ENCODE results near the gene PRKCH. TPM values are rescaled to one million over a fixed set of nuclear protein-coding genes. Genes with fewer than 3 reads are reported as not detected.
"Not testable (repeated sequence)": the region's sequence is repeated elsewhere in the genome, so short reads cannot be mapped to it uniquely, and the experiment has no call there.

Gene PRKCH
- total RNA-seq, 1 donor from 2014 or later: 43.0 TPM

DNA sequence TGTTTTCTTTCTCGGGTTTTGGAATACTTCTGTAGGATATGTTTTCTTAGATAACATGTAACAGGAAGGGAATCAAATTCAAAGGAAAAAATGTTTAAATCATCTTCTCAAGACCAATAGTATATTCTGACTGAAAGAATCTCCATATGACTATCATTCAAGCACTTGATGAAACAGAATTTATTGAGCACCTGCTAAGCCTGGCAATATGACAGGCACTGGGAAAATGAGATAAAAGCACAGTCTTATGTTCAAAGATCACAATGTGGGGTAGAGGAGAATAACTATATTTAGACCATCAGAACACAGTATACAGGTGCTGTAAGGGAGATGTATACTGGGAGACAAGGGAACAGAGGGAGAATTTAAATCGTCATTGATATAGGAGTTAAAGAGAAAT is 21.2 kb upstream of the PRKCH start:
- Histone ChIP-seq H3K36me3 (no peaks in the 10 kb centered on the region), H3K27ac (no peak overlapping the region), H3K27me3 (no peaks in the 10 kb centered on the region), H3K4me3 (no peak overlapping the region), H3K9me3 (no peaks in the 10 kb centered on the region), H3K4me1 (peaks cover 6% of the 10 kb centered on the region)
- intact Hi-C loops (cut with DNase I): no loop called here
- no peak for TF ChIP-seq POLR2AphosphoS5 (IDR thresholded peaks at IDR 0.05; ENCODE audit: insufficient read depth in 1 of 2, low read depth in 1 of 2)
- TF ChIP-seq POLR2A (IDR thresholded peaks at IDR 0.05): no peak
- TF ChIP-seq CTCF (IDR thresholded peaks at IDR 0.05): no peak
- no peak for DNase-seq (ENCODE audit: extremely low spot score in 2 of 2)

GRCh38 chr14:61300754-61301153 is 20.6 kb upstream of the PRKCH start:
- Histone ChIP-seq H3K27me3 (no peaks in the 10 kb centered on the region), H3K36me3 (no peaks in the 10 kb centered on the region), H3K4me3 (no peak overlapping the region), H3K27ac (no peak overlapping the region), H3K9me3 (no peaks in the 10 kb centered on the region), H3K4me1 (peaks cover 6% of the 10 kb centered on the region)
- TF ChIP-seq CTCF (IDR thresholded peaks at IDR 0.05) (no peak), POLR2AphosphoS5 (IDR thresholded peaks at IDR 0.05; ENCODE audit: insufficient read depth in 1 of 2, low read depth in 1 of 2) (no peak), POLR2A (IDR thresholded peaks at IDR 0.05) (no peak)
- DNase-seq (ENCODE audit: extremely low spot score in 2 of 2): peak in 1 of 2 donors; percentile 27
- intact Hi-C loops (cut with DNase I): no loop called here

GRCh38 chr14:61304688-61305087 is 16.7 kb upstream of the PRKCH start:
- Histone ChIP-seq H3K4me1 (no peaks in the 10 kb centered on the region), H3K27me3 (no peaks in the 10 kb centered on the region), H3K9me3 (no peaks in the 10 kb centered on the region), H3K27ac (no peak overlapping the region), H3K4me3 (no peak overlapping the region), H3K36me3 (no peaks in the 10 kb centered on the region)
- peak in 1 of 2 donors; percentile 13 for DNase-seq (ENCODE audit: extremely low spot score in 2 of 2)
- TF ChIP-seq CTCF (IDR thresholded peaks at IDR 0.05): no peak
- TF ChIP-seq POLR2AphosphoS5 (IDR thresholded peaks at IDR 0.05; ENCODE audit: insufficient read depth in 1 of 2, low read depth in 1 of 2): no peak
- no peak for TF ChIP-seq POLR2A (IDR thresholded peaks at IDR 0.05)
- intact Hi-C loops (cut with DNase I): no loop called here

- Histone ChIP-seq H3K27ac (no peak overlapping the region), H3K27me3 (no peaks in the 10 kb centered on the region), H3K9me3 (no peaks in the 10 kb centered on the region), H3K36me3 (no peaks in the 10 kb centered on the region), H3K4me1 (no peaks in the 10 kb centered on the region), H3K4me3 (no peak overlapping the region)
- DNase-seq (ENCODE audit: extremely low spot score in 2 of 2): no peak
- intact Hi-C loops (cut with DNase I): no loop called here
- no peak for TF ChIP-seq CTCF (IDR thresholded peaks at IDR 0.05)
- no peak for TF ChIP-seq POLR2A (IDR thresholded peaks at IDR 0.05)
- TF ChIP-seq POLR2AphosphoS5 (IDR thresholded peaks at IDR 0.05; ENCODE audit: insufficient read depth in 1 of 2, low read depth in 1 of 2): peak; percentile 21 to 84
Measured at GRCh38 chr14:61308198-61308597, 13.2 kb upstream of the PRKCH start.

DNA sequence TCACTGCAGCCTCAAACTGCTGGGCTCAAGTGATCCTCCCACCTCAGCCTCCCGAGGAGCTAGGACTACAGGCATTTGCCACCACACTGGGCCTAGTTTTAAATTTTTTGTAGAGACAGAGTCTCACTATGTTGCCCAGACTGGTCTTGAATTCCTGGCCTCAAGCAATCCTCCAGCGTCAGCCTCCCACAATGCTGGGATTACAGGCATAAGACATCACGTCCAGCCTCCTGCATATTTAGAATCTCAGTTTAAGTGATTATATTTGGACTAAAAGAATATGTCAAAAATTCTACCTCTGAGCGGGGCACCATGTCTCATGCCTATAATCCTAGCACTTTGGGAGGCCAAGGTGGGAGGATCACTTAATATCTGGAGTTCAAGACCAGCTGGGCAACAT is 12.7 kb upstream of the PRKCH start:
- DNase-seq (ENCODE audit: extremely low spot score in 2 of 2); H3K4me1 ChIP-seq; H3K36me3 ChIP-seq; H3K27ac ChIP-seq; intact Hi-C loops (cut with DNase I); H3K27me3 ChIP-seq; H3K4me3 ChIP-seq; H3K9me3 ChIP-seq: not testable (repeated sequence)

DNA sequence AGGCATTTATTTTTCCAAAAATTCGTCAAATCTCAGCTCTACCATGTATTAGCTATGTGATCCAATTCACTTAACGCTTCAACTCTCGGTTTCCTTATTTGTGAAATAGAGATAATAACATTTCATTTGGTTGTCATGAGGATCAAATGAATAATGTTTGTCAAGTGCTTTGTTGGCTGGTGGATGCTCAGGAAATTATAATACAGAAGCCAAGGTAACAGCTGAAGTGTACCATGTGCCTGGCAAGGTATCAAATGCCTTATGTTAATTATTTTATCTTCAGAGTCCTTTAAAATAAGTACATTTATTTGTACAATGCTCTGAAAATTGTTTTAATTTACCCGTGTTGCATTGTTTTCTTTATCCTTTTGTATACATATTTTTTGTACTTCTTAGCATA is 6.1 kb upstream of the PRKCH start:
- no peak for TF ChIP-seq POLR2AphosphoS5 (IDR thresholded peaks at IDR 0.05; ENCODE audit: insufficient read depth in 1 of 2, low read depth in 1 of 2)

More for the DNA sequence above, 6.1 kb upstream of the PRKCH start:
- H3K27ac ChIP-seq: no peak overlapping the region
- no peaks in the 10 kb centered on the region for H3K27me3 ChIP-seq
- H3K4me1 ChIP-seq: no peaks in the 10 kb centered on the region
- no peak for DNase-seq (ENCODE audit: extremely low spot score in 2 of 2)
- intact Hi-C loops (cut with DNase I): no loop called here
- H3K36me3 ChIP-seq: no peaks in the 10 kb centered on the region
- H3K9me3 ChIP-seq: no peaks in the 10 kb centered on the region
- no peak overlapping the region for H3K4me3 ChIP-seq
